Measurements from ENCODE around the gene TMIGD3. TPM values are rescaled to one million over a fixed set of nuclear protein-coding genes. Genes with fewer than 3 reads are reported as not detected.
"Not testable (repeated sequence)": the region's sequence is repeated elsewhere in the genome, so short reads cannot be mapped to it uniquely, and the experiment has no call there.

Gene TMIGD3
- 1 to 10 TPM; 1.0 to 1.8 (median 1.1) TPM for polyA plus RNA-seq (ENCODE audit: insufficient read length in 4 of 4)

- DNase-seq (ENCODE audit: low read depth in 4 of 4, low spot score in 3 of 4), result no peak
Observed at GRCh38 chr1:111503585-111504060, at the start of gene TMIGD3, which contains the start of gene ADORA3. TSS of gene TMIGD3 (minus strand) at chr1:111503633. CDS start at chr1:111503354, 279 bp downstream. TSS of gene ADORA3 (minus strand) at chr1:111503633. CDS start at chr1:111503354, 279 bp downstream.

- no peak for DNase-seq (ENCODE audit: low read depth in 4 of 4, low spot score in 3 of 4)
Observed at GRCh38 chr1:111553196-111553595, 49.8 kb upstream of the TMIGD3 start.

- DNase-seq (ENCODE audit: low read depth in 4 of 4, low spot score in 3 of 4), result no peak
Observed at GRCh38 chr1:111552587-111552986, 49.2 kb upstream of the TMIGD3 start.

GRCh38 chr1:111551623-111552411, 48.4 kb upstream of the TMIGD3 start:
- no peak for DNase-seq (ENCODE audit: low read depth in 4 of 4, low spot score in 3 of 4)

GRCh38 chr1:111547786-111548185, 44.4 kb upstream of the TMIGD3 start:
- not testable (repeated sequence) for DNase-seq (ENCODE audit: low read depth in 4 of 4, low spot score in 3 of 4)

- no peak for DNase-seq (ENCODE audit: low read depth in 4 of 4, low spot score in 3 of 4)
Observed at GRCh38 chr1:111542187-111542586, 38.8 kb upstream of the TMIGD3 start.

- DNase-seq (ENCODE audit: low read depth in 4 of 4, low spot score in 3 of 4), result no peak
Observed at GRCh38 chr1:111541721-111542120, 38.3 kb upstream of the TMIGD3 start.

GRCh38 chr1:111540928-111541327, 37.5 kb upstream of the TMIGD3 start:
- no peak for DNase-seq (ENCODE audit: low read depth in 4 of 4, low spot score in 3 of 4)

- no peak for DNase-seq (ENCODE audit: low read depth in 4 of 4, low spot score in 3 of 4)
Observed at GRCh38 chr1:111538343-111539025, 35.1 kb upstream of the TMIGD3 start.

GRCh38 chr1:111535256-111536191, 32.1 kb upstream of the TMIGD3 start:
- no peak for DNase-seq (ENCODE audit: low read depth in 4 of 4, low spot score in 3 of 4)

- DNase-seq (ENCODE audit: low read depth in 4 of 4, low spot score in 3 of 4), result no peak
Observed at GRCh38 chr1:111520053-111520452, 16.6 kb upstream of the TMIGD3 start.

- no peak for DNase-seq (ENCODE audit: low read depth in 4 of 4, low spot score in 3 of 4)
Observed at GRCh38 chr1:111517469-111518225, 14.2 kb upstream of the TMIGD3 start.

GRCh38 chr1:111516005-111516535, 12.6 kb upstream of the TMIGD3 start:
- peak in 1 of 4 donors; percentile 50 for DNase-seq (ENCODE audit: low read depth in 4 of 4, low spot score in 3 of 4)

GRCh38 chr1:111515291-111516004, 12.0 kb upstream of the TMIGD3 start:
- no peak for DNase-seq (ENCODE audit: low read depth in 4 of 4, low spot score in 3 of 4)

GRCh38 chr1:111513410-111514020, 10.1 kb upstream of the TMIGD3 start:
- DNase-seq (ENCODE audit: low read depth in 4 of 4, low spot score in 3 of 4), result no peak

- DNase-seq (ENCODE audit: low read depth in 4 of 4, low spot score in 3 of 4), result no peak
Observed at GRCh38 chr1:111512931-111513330, 9.5 kb upstream of the TMIGD3 start.

GRCh38 chr1:111512132-111512889, 8.9 kb upstream of the TMIGD3 start:
- DNase-seq (ENCODE audit: low read depth in 4 of 4, low spot score in 3 of 4), result no peak

GRCh38 chr1:111511370-111511769, 7.9 kb upstream of the TMIGD3 start:
- no peak for DNase-seq (ENCODE audit: low read depth in 4 of 4, low spot score in 3 of 4)

Data from right renal pelvis (tissue), 4 donors.